IMR-90 (cell line): Measurements from ENCODE around the gene HNRNPC. TPM values are rescaled to one million over a fixed set of nuclear protein-coding genes. Genes with fewer than 3 reads are reported as not detected.

Experiments used
- ATAC-seq: fragments of 200-7000 bp; cut with Tn5 transposase; 2 replicates; pipeline ENCODE4 v1.9.1; 2020; ENCODE audit warnings: low read depth, mild to moderate bottlenecking, moderate library complexity
- BruUV-seq: library from RNA; stranded (reverse); fragments of 400-500 nt; replicated peaks from 2 replicates; lab custom pipeline; 2021; lab: Mats Ljungman, UMichigan
- CTCF ChIA-PET: fragments of 300-600 bp; formaldehyde crosslinking; extraction: SDS; loops from one replicate; lab custom pipeline; 2021; ENCODE audit warnings: antibody characterized with exemption; lab: Yijun Ruan, JAX
- POLR2A ChIA-PET: fragments of 300-600 bp; sonication (Branson Sonifier 250); formaldehyde crosslinking; loops from one replicate; lab custom pipeline; 2022; ENCODE audit warnings: antibody characterized with exemption; ENCODE audit not compliant: unreplicated experiment; lab: Charles Lee
- DNase-seq: peaks from one replicate; pipeline ENCODE4 v3.0.0; 2013
- H2AFZ ChIP-seq: replicated peaks from 2 replicates; pipeline ENCODE3; 2013; ENCODE audit warnings: low read length, mild to moderate bottlenecking; ENCODE audit not compliant: poor library complexity
- H2AK5ac ChIP-seq: 2 replicates; pipeline ENCODE4 v1.6.1; 2013; ENCODE audit warnings: low read depth, low read length, inconsistent platforms
- H2AK9ac ChIP-seq: replicated peaks from 2 replicates; pipeline ENCODE3; 2013; ENCODE audit warnings: mild to moderate bottlenecking, low read depth, low read length, moderate library complexity; ENCODE audit not compliant: poor library complexity
- H2BK120ac ChIP-seq: 2 replicates; pipeline ENCODE4 v1.6.1; 2013; ENCODE audit warnings: low read depth, low read length, inconsistent platforms
- H2BK15ac ChIP-seq: 3 replicates; pipeline ENCODE4 v1.6.1; 2013; ENCODE audit warnings: low read depth, low read length, inconsistent platforms
- H2BK20ac ChIP-seq: 2 replicates; pipeline ENCODE4 v1.6.1; 2013; ENCODE audit warnings: low read depth, mild to moderate bottlenecking, inconsistent platforms, low read length, moderate library complexity
- H2BK5ac ChIP-seq: 2 replicates; pipeline ENCODE4 v1.6.1; 2013; ENCODE audit warnings: mild to moderate bottlenecking, low read depth, low read length, inconsistent platforms; ENCODE audit not compliant: poor library complexity, severe bottlenecking
- H3K14ac ChIP-seq: replicated peaks from 2 replicates; pipeline ENCODE4 v1.6.1; 2013; ENCODE audit warnings: low read depth, low read length, inconsistent platforms
- H3K18ac ChIP-seq: 2 replicates; pipeline ENCODE4 v1.6.1; 2013; ENCODE audit warnings: low read depth, low read length, control low read depth
- H3K23ac ChIP-seq: 2 replicates; pipeline ENCODE4 v1.6.1; 2013; ENCODE audit warnings: low read depth, low read length, inconsistent platforms
- H3K27ac ChIP-seq: 2 replicates; pipeline ENCODE4 v1.5.1; 2013; ENCODE audit warnings: mild to moderate bottlenecking, control low read depth, low read length; ENCODE audit not compliant: insufficient read depth
- H3K27me3 ChIP-seq: 2 replicates; pipeline ENCODE4 v1.6.1; 2013; ENCODE audit warnings: low read length; ENCODE audit not compliant: control insufficient read depth, insufficient read depth
- H3K36me3 ChIP-seq: 2 replicates; pipeline ENCODE4 v1.6.1; 2013; ENCODE audit warnings: low read length, mixed read lengths; ENCODE audit not compliant: control insufficient read depth, insufficient read depth
- H3K4ac ChIP-seq: 2 replicates; pipeline ENCODE4 v1.6.1; 2013; ENCODE audit warnings: low read depth, low read length, inconsistent platforms
- H3K4me1 ChIP-seq: 2 replicates; pipeline ENCODE4 v1.6.1; 2013; ENCODE audit warnings: low read length, mixed read lengths; ENCODE audit not compliant: control insufficient read depth, insufficient read depth
- H3K4me2 ChIP-seq: 2 replicates; pipeline ENCODE4 v1.6.1; 2013; ENCODE audit warnings: low read depth, mild to moderate bottlenecking, control low read depth, low read length, moderate library complexity
- H3K4me3 ChIP-seq: 2 replicates; pipeline ENCODE4 v1.5.1; 2013; ENCODE audit warnings: low read depth, mild to moderate bottlenecking, control low read depth, low read length, moderate library complexity; ENCODE audit not compliant: insufficient read depth
- H3K56ac ChIP-seq: 2 replicates; pipeline ENCODE4 v1.6.1; 2013; ENCODE audit warnings: low read length, inconsistent platforms; ENCODE audit not compliant: insufficient read depth; ENCODE audit errors: extremely low read depth
- H3K79me1 ChIP-seq, 2 experiments: 2 replicates each; pipeline ENCODE4 v1.6.1; 2013; ENCODE audit warnings: low read length in 2 of 2, inconsistent platforms in 1 of 2, low read depth in 1 of 2
- H3K9ac ChIP-seq: 2 replicates; pipeline ENCODE4 v1.6.1; 2013; ENCODE audit warnings: low read depth, low read length, control low read depth
- H3K9me1 ChIP-seq: 2 replicates; pipeline ENCODE4 v1.6.1; 2013; ENCODE audit warnings: low read length, inconsistent platforms; ENCODE audit not compliant: insufficient read depth
- H3K9me3 ChIP-seq: 2 replicates; pipeline ENCODE4 v1.6.1; 2013; ENCODE audit warnings: low read length; ENCODE audit not compliant: control insufficient read depth, insufficient read depth
- H4K20me1 ChIP-seq: 2 replicates; pipeline ENCODE4 v1.6.1; 2013; ENCODE audit warnings: low read length, inconsistent platforms; ENCODE audit not compliant: insufficient read depth
- H4K5ac ChIP-seq: 2 replicates; pipeline ENCODE4 v1.6.1; 2013; ENCODE audit warnings: mild to moderate bottlenecking, low read depth, low read length, control low read depth
- H4K8ac ChIP-seq, 2 experiments: 2 replicates each; pipeline ENCODE4 v1.6.1; 2013; ENCODE audit warnings: low read depth in 2 of 2, low read length in 2 of 2, control low read depth in 1 of 2, inconsistent platforms in 1 of 2
- H4K91ac ChIP-seq: 2 replicates; pipeline ENCODE4 v1.6.1; 2013; ENCODE audit warnings: low read depth, low read length, inconsistent platforms; ENCODE audit not compliant: insufficient read depth
- BHLHE40 ChIP-seq: fragments of 150-350 bp; IDR thresholded peaks from 2 replicates; pipeline ENCODE4 v1.6.1; 2016; ENCODE audit warnings: mild to moderate bottlenecking, low read depth, low read length
- CEBPB ChIP-seq: IDR thresholded peaks from 2 replicates; pipeline ENCODE4 v1.6.1; 2012; ENCODE audit warnings: low read depth, low read length, improper control_type of control experiment
- CHD1 ChIP-seq: IDR thresholded peaks from 2 replicates; pipeline ENCODE4 v1.6.1; 2012; ENCODE audit warnings: low read depth, low read length, improper control_type of control experiment
- ELK1 ChIP-seq: fragments of 150-350 bp; IDR thresholded peaks from 2 replicates; pipeline ENCODE4 v1.6.1; 2016; ENCODE audit warnings: low read depth, mild to moderate bottlenecking, low read length, moderate library complexity, borderline replicate concordance
- FOS ChIP-seq: fragments of 150-350 bp; IDR thresholded peaks from 2 replicates; pipeline ENCODE4 v1.6.1; 2016; ENCODE audit warnings: low read depth, low read length
- MAFK ChIP-seq: IDR thresholded peaks from 2 replicates; pipeline ENCODE4 v1.6.1; 2012; ENCODE audit warnings: low read depth, low read length, improper control_type of control experiment
- MAZ ChIP-seq: IDR thresholded peaks from 2 replicates; pipeline ENCODE4 v1.6.1; 2012; ENCODE audit warnings: low read depth, mild to moderate bottlenecking, low read length, improper control_type of control experiment, moderate library complexity, borderline replicate concordance
- MXI1 ChIP-seq: IDR thresholded peaks from 2 replicates; pipeline ENCODE4 v1.6.1; 2012; ENCODE audit warnings: low read depth, mild to moderate bottlenecking, low read length, moderate library complexity, borderline replicate concordance
- NFE2L2 ChIP-seq: fragments of 150-350 bp; IDR thresholded peaks from 2 replicates; pipeline ENCODE4 v1.6.1; 2016; ENCODE audit warnings: low read depth, mild to moderate bottlenecking, low read length
- POLR2A ChIP-seq: IDR thresholded peaks from 2 replicates; pipeline ENCODE4 v1.6.1; 2012; ENCODE audit warnings: mild to moderate bottlenecking, low read depth, low read length
- RAD21 ChIP-seq: IDR thresholded peaks from 2 replicates; pipeline ENCODE4 v1.6.1; 2012; ENCODE audit warnings: low read length, improper control_type of control experiment
- RCOR1 ChIP-seq: IDR thresholded peaks from 2 replicates; pipeline ENCODE4 v1.6.1; 2012; ENCODE audit warnings: mild to moderate bottlenecking, low read length, improper control_type of control experiment; ENCODE audit not compliant: insufficient replicate concordance
- RFX5 ChIP-seq: IDR thresholded peaks from 2 replicates; pipeline ENCODE4 v1.8.0; 2012; ENCODE audit warnings: low read depth, mild to moderate bottlenecking, low read length, moderate library complexity
- SMC3 ChIP-seq: fragments of 150-350 bp; IDR thresholded peaks from 2 replicates; pipeline ENCODE4 v1.6.1; 2016; ENCODE audit warnings: low read depth, mild to moderate bottlenecking, antibody characterized with exemption, low read length, moderate library complexity
- WGBS, 2 experiments: methylation state at CpG; one replicate each; pipeline versions ENCODE4 v1.1.5 to v1.1.7; 2013; ENCODE audit warnings: missing lambda C conversion rate in 2 of 2; ENCODE audit not compliant: insufficient read length in 1 of 2; ENCODE audit errors: extremely low coverage in 2 of 2; 5-methylcytosine and 5-hydroxymethylcytosine counted together
- dilution Hi-C: fragments of 300-500 bp; cut with HindIII; formaldehyde crosslinking; loops from one replicate; pipeline ENCODE4 v1.14.3; 2018; ENCODE audit warnings: low sequenced_read_pairs; ENCODE audit not compliant: unreplicated experiment
- in situ Hi-C: fragments of 300-500 bp; cut with MboI; formaldehyde crosslinking; loops from 3 replicates; pipeline ENCODE4 v1.14.3; 2019; ENCODE audit warnings: low sequenced_read_pairs, inconsistent platforms, mixed read lengths
- intact Hi-C: fragments of 100-400 bp; cut with micrococcal nuclease; formaldehyde crosslinking; loops from 2 replicates; pipeline ENCODE4 v1.10.0; 2022
- polyA plus RNA-seq, 3 experiments: library from polyadenylated mRNA; depleted of rRNA; stranded (reverse); fragments of >200 nt; gene quantifications; 2 replicates each; pipeline ENCODE4 v1.2.3, GENCODE V29; 2012; ENCODE audit warnings: low replicate concordance in 1 of 3
- total RNA-seq: library from RNA; depleted of rRNA; stranded (reverse); fragments of >200 nt; gene quantifications from 2 replicates; pipeline ENCODE4 v1.2.3, GENCODE V29; 2012
- TF ChIP-seq, protein P1 (sequence below): conservative IDR thresholded peaks from 2 replicates; pipeline ENCODE4 v1.5.1; 2012; ENCODE audit warnings: mild to moderate bottlenecking, low read depth, low read length, improper control_type of control experiment
- TF ChIP-seq, protein P2 (sequence below): fragments of 150-350 bp; IDR thresholded peaks from 2 replicates; pipeline ENCODE4 v1.6.1; 2017; ENCODE audit warnings: mild to moderate bottlenecking, antibody characterized with exemption, low read length, low read depth

Gene HNRNPC
- total and polyA plus RNA-seq, 2 of the 4 experiments (the other 2 are of a cell fraction) = 308 to 615 TPM

DNA sequence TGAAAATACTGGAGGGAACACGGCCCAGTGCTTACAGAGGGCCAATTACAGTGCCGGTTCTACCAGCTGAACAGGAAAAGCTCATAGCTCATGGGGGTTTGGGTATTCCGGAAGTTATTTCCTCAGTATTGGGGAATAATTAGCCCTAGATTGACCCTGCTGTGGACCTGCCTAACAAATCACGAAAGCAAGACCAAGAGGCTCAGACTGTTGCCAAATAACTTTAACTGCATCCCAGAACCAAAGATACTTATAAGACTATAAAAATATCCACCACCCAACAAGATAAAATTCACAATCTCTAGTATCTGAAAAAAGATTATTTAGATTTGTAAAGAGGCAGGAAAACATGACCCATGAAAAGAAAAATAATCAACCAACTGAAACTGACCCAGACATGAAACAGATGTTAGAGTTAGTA lies 105.4 kb downstream of the HNRNPC start:
- H2BK5ac ChIP-seq = no peak overlapping the region
- ATAC-seq (no peak), DNase-seq (no peak)
- no peaks in the 10 kb centered on the region for H4K20me1 ChIP-seq
- H3K27me3 ChIP-seq = peaks cover 15% of the 10 kb centered on the region
- H2BK20ac ChIP-seq = no peak overlapping the region
- dilution Hi-C loops = no loop called here
- ChIA-PET CTCF (no interaction called here), POLR2A (no interaction called here)
- H3K23ac ChIP-seq = no peak overlapping the region
- no peak overlapping the region for H3K56ac ChIP-seq
- no peak overlapping the region for H4K5ac ChIP-seq
- H3K4me2 ChIP-seq = no peak overlapping the region
- no TSS peak for BruUV-seq
- in situ Hi-C loops = no loop called here
- no peak overlapping the region for H3K14ac ChIP-seq
- no peaks in the 10 kb centered on the region for H3K79me1 ChIP-seq
- no peak overlapping the region for H2BK15ac ChIP-seq
- no peak overlapping the region for H3K4ac ChIP-seq
- no peak overlapping the region for H4K8ac ChIP-seq
- H2AK5ac ChIP-seq = no peak overlapping the region
- no peak overlapping the region for H2AK9ac ChIP-seq
- no peaks in the 10 kb centered on the region for H3K9me3 ChIP-seq
- no peak overlapping the region for H4K91ac ChIP-seq
- intact Hi-C loops = no loop called here
- no peaks in the 10 kb centered on the region for H3K9me1 ChIP-seq
- H3K4me1 ChIP-seq = no peaks in the 10 kb centered on the region
- TF ChIP-seq ELK1 (no peak), BHLHE40 (no peak), MAZ (no peak), MXI1 (no peak), NFE2L2 (no peak), CHD1 (no peak), MAFK (no peak), POLR2A (no peak), RFX5 (no peak), FOS (no peak), SMC3 (no peak), RCOR1 (no peak), RAD21 (no peak), CEBPB (no peak)
- TF ChIP-seq, protein P1, sequence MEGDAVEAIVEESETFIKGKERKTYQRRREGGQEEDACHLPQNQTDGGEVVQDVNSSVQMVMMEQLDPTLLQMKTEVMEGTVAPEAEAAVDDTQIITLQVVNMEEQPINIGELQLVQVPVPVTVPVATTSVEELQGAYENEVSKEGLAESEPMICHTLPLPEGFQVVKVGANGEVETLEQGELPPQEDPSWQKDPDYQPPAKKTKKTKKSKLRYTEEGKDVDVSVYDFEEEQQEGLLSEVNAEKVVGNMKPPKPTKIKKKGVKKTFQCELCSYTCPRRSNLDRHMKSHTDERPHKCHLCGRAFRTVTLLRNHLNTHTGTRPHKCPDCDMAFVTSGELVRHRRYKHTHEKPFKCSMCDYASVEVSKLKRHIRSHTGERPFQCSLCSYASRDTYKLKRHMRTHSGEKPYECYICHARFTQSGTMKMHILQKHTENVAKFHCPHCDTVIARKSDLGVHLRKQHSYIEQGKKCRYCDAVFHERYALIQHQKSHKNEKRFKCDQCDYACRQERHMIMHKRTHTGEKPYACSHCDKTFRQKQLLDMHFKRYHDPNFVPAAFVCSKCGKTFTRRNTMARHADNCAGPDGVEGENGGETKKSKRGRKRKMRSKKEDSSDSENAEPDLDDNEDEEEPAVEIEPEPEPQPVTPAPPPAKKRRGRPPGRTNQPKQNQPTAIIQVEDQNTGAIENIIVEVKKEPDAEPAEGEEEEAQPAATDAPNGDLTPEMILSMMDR = no peak
- TF ChIP-seq, protein P2, sequence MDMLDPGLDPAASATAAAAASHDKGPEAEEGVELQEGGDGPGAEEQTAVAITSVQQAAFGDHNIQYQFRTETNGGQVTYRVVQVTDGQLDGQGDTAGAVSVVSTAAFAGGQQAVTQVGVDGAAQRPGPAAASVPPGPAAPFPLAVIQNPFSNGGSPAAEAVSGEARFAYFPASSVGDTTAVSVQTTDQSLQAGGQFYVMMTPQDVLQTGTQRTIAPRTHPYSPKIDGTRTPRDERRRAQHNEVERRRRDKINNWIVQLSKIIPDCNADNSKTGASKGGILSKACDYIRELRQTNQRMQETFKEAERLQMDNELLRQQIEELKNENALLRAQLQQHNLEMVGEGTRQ = no peak
- no peaks in the 10 kb centered on the region for H3K36me3 ChIP-seq
- no peak overlapping the region for H3K9ac ChIP-seq
- H2AFZ ChIP-seq = no peak overlapping the region
- no CpG with 5 or more reads among the region's 4 CpGs for WGBS, 2 experiments
- H3K4me3 ChIP-seq = no peak overlapping the region
- H3K27ac ChIP-seq = no peak overlapping the region
- H3K18ac ChIP-seq = no peak overlapping the region
- H2BK120ac ChIP-seq = no peak overlapping the region
